Neural progenitor cell (in vitro differentiated cells): ENCODE measurements around the gene IL27RA.

Source experiments
- EZH2 ChIP-seq: fragments of 200-600 bp; sonication (generic); IDR thresholded peaks from 2 replicates; pipeline ENCODE4 v1.6.1; 2017; ENCODE audit warnings: antibody characterized with exemption, mild to moderate bottlenecking, moderate library complexity
- EZH2phosphoT487 ChIP-seq: fragments of 200-600 bp; sonication (generic); IDR thresholded peaks from 2 replicates; pipeline ENCODE4 v1.6.1; 2017; ENCODE audit warnings: antibody characterized with exemption
- TF ChIP-seq, protein P1 (sequence below): fragments of 200-600 bp; sonication (generic); IDR thresholded peaks from 2 replicates; pipeline ENCODE4 v1.5.1; 2017; ENCODE audit warnings: antibody characterized with exemption, mild to moderate bottlenecking

DNA sequence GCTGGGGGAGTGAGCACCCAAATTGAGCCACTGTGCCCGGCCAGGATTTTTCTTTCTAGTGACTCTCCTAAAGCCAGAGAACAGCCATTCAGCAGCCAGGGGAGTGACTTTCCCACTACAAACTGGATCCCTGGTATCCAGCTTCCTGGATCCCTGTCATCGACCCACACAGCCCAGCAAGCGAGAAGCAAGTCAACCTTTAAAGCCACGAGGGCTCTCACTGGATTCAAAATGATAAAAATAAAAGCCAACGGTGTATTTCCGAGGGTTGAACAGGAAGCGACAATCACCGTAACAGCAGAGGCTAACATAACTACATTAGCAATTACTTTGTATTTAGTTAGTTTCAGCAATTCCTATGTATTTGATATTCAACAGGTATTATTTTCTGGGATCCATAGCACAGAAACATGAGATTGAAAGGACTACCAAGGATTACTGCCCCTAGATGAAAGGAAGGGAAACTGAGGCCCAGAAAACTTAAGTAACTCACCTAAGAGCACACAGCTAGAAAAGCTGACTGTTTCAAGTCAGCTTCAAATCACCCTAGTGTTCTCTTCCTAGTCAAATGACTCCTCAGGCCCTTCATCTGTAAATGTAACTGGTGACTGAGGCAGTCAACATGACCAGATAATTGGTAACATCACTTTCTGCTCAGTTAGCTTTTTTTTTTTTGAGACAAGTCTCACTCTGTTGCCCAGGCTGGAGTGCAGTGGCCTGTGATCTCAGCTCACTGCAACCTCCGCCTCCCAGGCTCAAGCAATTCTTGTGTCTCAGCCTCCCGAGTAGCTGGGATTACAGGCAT, 28.1 kb upstream of the IL27RA start:
- TF ChIP-seq, protein P1, sequence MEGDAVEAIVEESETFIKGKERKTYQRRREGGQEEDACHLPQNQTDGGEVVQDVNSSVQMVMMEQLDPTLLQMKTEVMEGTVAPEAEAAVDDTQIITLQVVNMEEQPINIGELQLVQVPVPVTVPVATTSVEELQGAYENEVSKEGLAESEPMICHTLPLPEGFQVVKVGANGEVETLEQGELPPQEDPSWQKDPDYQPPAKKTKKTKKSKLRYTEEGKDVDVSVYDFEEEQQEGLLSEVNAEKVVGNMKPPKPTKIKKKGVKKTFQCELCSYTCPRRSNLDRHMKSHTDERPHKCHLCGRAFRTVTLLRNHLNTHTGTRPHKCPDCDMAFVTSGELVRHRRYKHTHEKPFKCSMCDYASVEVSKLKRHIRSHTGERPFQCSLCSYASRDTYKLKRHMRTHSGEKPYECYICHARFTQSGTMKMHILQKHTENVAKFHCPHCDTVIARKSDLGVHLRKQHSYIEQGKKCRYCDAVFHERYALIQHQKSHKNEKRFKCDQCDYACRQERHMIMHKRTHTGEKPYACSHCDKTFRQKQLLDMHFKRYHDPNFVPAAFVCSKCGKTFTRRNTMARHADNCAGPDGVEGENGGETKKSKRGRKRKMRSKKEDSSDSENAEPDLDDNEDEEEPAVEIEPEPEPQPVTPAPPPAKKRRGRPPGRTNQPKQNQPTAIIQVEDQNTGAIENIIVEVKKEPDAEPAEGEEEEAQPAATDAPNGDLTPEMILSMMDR: no peak
- no peak for TF ChIP-seq EZH2phosphoT487
- TF ChIP-seq EZH2: no peak
